ENCODE results near the gene TBC1D23. TPM values are rescaled to one million over a fixed set of nuclear protein-coding genes. Genes with fewer than 3 reads are reported as not detected.
A peak's percentile ranks its signal among the peaks of the same experiment; 100 is the strongest.
"Not testable (repeated sequence)": the region's sequence is repeated elsewhere in the genome, so short reads cannot be mapped to it uniquely, and the experiment has no call there.

The TBC1D23 gene
- total RNA-seq, 1 experiment from 2014 or later = 45.2 TPM

DNA sequence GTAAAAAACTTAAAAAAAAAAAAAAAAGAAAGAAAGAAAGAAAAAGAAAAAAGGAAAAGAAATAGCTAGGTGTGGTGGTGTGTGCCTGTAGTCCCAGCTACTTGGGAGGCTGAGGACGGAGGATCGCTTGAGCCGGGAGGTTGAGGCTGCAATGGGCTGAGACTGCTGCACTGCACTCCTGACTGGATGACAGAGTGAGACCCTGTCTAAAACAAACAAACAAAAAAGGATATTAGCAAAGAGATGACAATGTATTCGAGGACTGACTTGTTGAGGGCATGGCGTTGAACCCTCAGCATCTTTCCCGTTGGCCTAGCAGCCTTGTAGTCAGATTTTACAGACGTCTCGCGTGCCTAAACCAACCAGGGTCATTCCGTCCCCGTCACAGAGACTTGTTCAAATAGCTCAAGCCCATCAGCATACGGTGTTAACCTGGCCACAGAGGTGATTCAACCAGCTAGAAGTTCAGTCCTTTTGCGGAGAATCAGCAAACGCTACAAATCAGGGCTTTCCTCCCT lies 73.2 kb downstream of the TBC1D23 start:
- intact Hi-C loops (cut with micrococcal nuclease; ENCODE audit: unreplicated experiment) = loop anchor here (2.0 kb wide), 2 partner anchors 25 to 67 kb away; partner anchors contain the start of genes LNP1 and TOMM70
- BruUV-seq (replicated peaks) = TSS peak; percentile 92

DNA sequence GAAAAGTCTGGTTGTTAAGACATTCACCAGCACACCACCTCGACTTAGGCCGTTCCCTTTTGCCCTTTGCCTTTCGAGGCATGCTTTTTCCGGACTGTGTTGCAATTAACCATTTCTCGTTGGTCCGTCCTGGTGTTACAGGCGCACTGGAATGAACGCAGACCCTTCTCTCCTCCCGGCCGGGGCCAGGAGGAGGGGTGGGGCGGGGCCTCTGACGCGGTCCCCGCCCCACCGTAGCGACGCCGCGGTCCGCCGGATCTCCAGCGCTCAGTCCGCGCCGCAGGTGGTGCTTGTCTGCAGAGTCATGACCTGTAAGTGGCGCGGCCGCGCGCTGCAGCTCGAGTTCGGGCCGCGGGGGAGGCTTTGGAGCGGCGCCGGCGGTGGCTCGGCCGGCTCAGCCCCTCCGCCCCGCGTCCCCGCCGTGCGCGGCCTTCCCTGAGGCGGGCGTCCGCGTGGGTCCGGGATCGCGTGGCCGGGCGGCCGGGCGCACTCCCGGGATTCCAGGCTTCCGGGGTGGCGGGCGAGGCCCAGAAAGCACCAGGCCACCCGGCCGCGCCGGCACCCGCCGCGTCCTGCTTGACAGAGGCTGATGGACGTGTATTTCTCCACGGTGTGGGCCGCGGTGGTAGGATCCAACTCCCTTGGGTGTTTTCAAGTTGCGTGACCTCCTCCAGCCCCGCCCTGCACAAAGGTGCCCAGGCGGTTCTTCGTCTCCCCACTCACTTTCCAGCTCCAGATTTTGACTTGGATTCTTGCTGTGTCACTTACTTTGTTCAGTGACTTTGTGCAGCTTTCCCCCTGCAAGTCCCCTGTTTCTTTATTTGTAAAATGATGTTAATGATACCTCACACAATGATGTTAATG lies 73.9 kb downstream of the TBC1D23 start, which contains the start of gene NIT2:
Gene NIT2, plus strand, starts transcription at position 270 of the 864 bp plus-strand sequence. Its CDS starts 35 bp downstream, at position 305.
- TF ChIP-seq, protein P1, sequence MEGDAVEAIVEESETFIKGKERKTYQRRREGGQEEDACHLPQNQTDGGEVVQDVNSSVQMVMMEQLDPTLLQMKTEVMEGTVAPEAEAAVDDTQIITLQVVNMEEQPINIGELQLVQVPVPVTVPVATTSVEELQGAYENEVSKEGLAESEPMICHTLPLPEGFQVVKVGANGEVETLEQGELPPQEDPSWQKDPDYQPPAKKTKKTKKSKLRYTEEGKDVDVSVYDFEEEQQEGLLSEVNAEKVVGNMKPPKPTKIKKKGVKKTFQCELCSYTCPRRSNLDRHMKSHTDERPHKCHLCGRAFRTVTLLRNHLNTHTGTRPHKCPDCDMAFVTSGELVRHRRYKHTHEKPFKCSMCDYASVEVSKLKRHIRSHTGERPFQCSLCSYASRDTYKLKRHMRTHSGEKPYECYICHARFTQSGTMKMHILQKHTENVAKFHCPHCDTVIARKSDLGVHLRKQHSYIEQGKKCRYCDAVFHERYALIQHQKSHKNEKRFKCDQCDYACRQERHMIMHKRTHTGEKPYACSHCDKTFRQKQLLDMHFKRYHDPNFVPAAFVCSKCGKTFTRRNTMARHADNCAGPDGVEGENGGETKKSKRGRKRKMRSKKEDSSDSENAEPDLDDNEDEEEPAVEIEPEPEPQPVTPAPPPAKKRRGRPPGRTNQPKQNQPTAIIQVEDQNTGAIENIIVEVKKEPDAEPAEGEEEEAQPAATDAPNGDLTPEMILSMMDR (IDR thresholded peaks at IDR 0.05; ENCODE audit: insufficient read depth in 1 of 2, low read depth in 1 of 2, low read length in 1 of 2, severe bottlenecking in 1 of 2, unreplicated experiment in 1 of 2) = peak in 1 of 2 experiments; percentile 9
- Histone ChIP-seq H3K27me3 (replicated peaks; ENCODE audit: control insufficient read depth, insufficient read depth, low read length) (no peaks in the 10 kb centered on the region), H3K36me3 (ENCODE audit: control insufficient read depth, insufficient read depth, low read length) (peaks cover 3% of the 10 kb centered on the region; the same call in 1 of the 2 replicates), H3K9me3 (no peaks in the 10 kb centered on the region), H3K4me1 (peaks cover 19% of the 10 kb centered on the region), H3K4me3 (ENCODE audit: low read depth, low read length) (peak within 1 kb of the TSS; percentile 90)
- peaks cover 23% of the 10 kb centered on the region for H3K36me3 Mint-ChIP-seq (ENCODE audit: insufficient read depth, unreplicated experiment)
- H3K27me3 Mint-ChIP-seq (ENCODE audit: insufficient read depth, unreplicated experiment) = no peaks in the 10 kb centered on the region
- BruUV-seq (replicated peaks) = no TSS peak
- POLR2A ChIA-PET = interaction anchor here (0.5 to 1.5 kb wide), 4 partner anchors 43 to 80 kb away, joined by 3 to 7 read pairs (median 5); partner anchors contain the start of genes LNP1 and TOMM70
- peak within 1 kb of the TSS; percentile 85 for H3K4me3 Mint-ChIP-seq (ENCODE audit: unreplicated experiment)
- H3K27ac Mint-ChIP-seq (ENCODE audit: unreplicated experiment) = peak within 1 kb of the TSS; percentile 89
- intact Hi-C loops (cut with micrococcal nuclease; ENCODE audit: unreplicated experiment) = loop anchor here (2.0 kb wide), 2 partner anchors 24 to 66 kb away; partner anchors contain the start of genes LNP1 and TOMM70
- CTCF ChIA-PET = interaction anchor here (0.7 kb wide), 1 partner anchor 300 kb away, joined by 3 read pairs; no protein-coding TSS in a partner anchor
- H3K4me1 Mint-ChIP-seq (ENCODE audit: low read depth, unreplicated experiment) = peaks cover 22% of the 10 kb centered on the region
- peak; percentile 89 to 90 for DNase-seq
- H3K9me3 Mint-ChIP-seq (ENCODE audit: unreplicated experiment) = no peaks in the 10 kb centered on the region

More for the DNA sequence above, 73.2 kb downstream of the TBC1D23 start:
- H3K4me1 ChIP-seq = peaks cover 19% of the 10 kb centered on the region
- DNase-seq = no peak
- H3K36me3 ChIP-seq (ENCODE audit: control insufficient read depth, insufficient read depth, low read length) = peaks cover 2% of the 10 kb centered on the region; the same call in 1 of the 2 replicates
- peaks cover 22% of the 10 kb centered on the region for H3K4me1 Mint-ChIP-seq (ENCODE audit: low read depth, unreplicated experiment)
- H3K27me3 ChIP-seq (replicated peaks; ENCODE audit: control insufficient read depth, insufficient read depth, low read length) = no peaks in the 10 kb centered on the region
- TF ChIP-seq, protein P1 (IDR thresholded peaks at IDR 0.05; ENCODE audit: insufficient read depth in 1 of 2, low read depth in 1 of 2, low read length in 1 of 2, severe bottlenecking in 1 of 2, unreplicated experiment in 1 of 2) = no peak
- H3K36me3 Mint-ChIP-seq (ENCODE audit: insufficient read depth, unreplicated experiment) = peaks cover 21% of the 10 kb centered on the region
- H3K27me3 Mint-ChIP-seq (ENCODE audit: insufficient read depth, unreplicated experiment) = no peaks in the 10 kb centered on the region
- peak overlapping the region; percentile 90 for H3K4me3 ChIP-seq (ENCODE audit: low read depth, low read length)
- H3K9me3 Mint-ChIP-seq (ENCODE audit: unreplicated experiment) = no peaks in the 10 kb centered on the region
- ChIA-PET POLR2A (interaction anchor here (0.5 to 1.5 kb wide), 4 partner anchors 42 to 80 kb away, joined by 3 to 7 read pairs (median 5); partner anchors contain the start of genes LNP1 and TOMM70), CTCF (interaction anchor here (0.6 to 0.7 kb wide), 3 partner anchors 265 to 502 kb away, joined by 3 to 5 read pairs (median 3); no protein-coding TSS in a partner anchor)
- peak overlapping the region; percentile 85 for H3K4me3 Mint-ChIP-seq (ENCODE audit: unreplicated experiment)
- H3K9me3 ChIP-seq = no peaks in the 10 kb centered on the region
- H3K27ac Mint-ChIP-seq (ENCODE audit: unreplicated experiment) = peak overlapping the region; percentile 89

DNA sequence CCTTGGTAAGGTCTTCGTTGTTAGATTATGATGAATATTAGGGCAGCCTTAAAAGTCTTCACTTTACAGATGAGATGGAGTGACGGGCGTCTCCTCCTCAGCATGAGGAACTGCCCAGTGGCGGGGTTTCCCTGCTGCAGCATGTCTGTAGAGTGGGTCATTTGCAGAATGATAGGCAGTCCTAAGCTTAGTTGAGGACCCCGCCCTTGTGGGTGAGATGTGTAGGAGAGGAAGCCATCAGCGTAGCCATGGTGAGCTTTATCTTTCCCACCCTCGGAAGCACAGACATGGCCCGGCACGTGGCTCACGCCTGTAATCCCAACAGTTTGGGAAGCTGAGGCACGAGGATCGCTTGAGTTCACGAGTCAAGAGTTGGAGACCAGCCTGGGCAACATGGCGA lies 74.6 kb downstream of the TBC1D23 start:
- CTCF ChIA-PET = no interaction called here

DNA sequence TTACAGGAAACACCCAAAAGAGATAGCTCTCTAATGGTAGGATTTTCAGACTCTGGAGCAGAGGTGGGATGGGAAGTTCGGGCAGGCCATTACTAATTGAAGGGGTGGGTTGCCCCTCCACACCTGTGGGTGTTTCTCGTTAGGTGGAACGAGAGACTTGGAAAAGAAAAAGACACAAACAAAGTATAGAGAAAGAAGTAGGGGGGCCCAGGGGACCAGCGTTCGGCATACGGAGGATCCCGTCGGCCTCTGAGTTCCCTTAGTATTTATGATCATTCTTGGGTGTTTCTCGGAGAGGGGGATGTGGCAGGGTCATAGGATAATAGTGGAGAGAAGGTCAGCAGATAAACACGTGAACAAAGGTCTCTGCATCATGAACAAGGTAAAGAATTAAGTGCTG lies 75.4 kb downstream of the TBC1D23 start:
- POLR2A ChIA-PET; H3K27me3 Mint-ChIP-seq (ENCODE audit: insufficient read depth, unreplicated experiment); DNase-seq; H3K27me3 ChIP-seq (replicated peaks; ENCODE audit: control insufficient read depth, insufficient read depth, low read length); H3K4me3 Mint-ChIP-seq (ENCODE audit: unreplicated experiment); CTCF ChIA-PET; H3K9me3 ChIP-seq; H3K9me3 Mint-ChIP-seq (ENCODE audit: unreplicated experiment); H3K27ac Mint-ChIP-seq (ENCODE audit: unreplicated experiment); H3K4me3 ChIP-seq (ENCODE audit: low read depth, low read length); BruUV-seq (replicated peaks); H3K36me3 ChIP-seq (ENCODE audit: control insufficient read depth, insufficient read depth, low read length); intact Hi-C loops (cut with micrococcal nuclease; ENCODE audit: unreplicated experiment): not testable (repeated sequence)
- peaks cover 19% of the 10 kb centered on the region for H3K4me1 ChIP-seq
- peaks cover 11% of the 10 kb centered on the region for H3K4me1 Mint-ChIP-seq (ENCODE audit: low read depth, unreplicated experiment)
- H3K36me3 Mint-ChIP-seq (ENCODE audit: insufficient read depth, unreplicated experiment) = peaks cover 23% of the 10 kb centered on the region

More for the DNA sequence above, 74.6 kb downstream of the TBC1D23 start:
- H3K9me3 Mint-ChIP-seq (ENCODE audit: unreplicated experiment) = no peaks in the 10 kb centered on the region
- Histone ChIP-seq H3K9me3 (no peaks in the 10 kb centered on the region), H3K4me3 (ENCODE audit: low read depth, low read length) (peak overlapping the region; percentile 90), H3K4me1 (peaks cover 19% of the 10 kb centered on the region), H3K27me3 (replicated peaks; ENCODE audit: control insufficient read depth, insufficient read depth, low read length) (no peaks in the 10 kb centered on the region), H3K36me3 (ENCODE audit: control insufficient read depth, insufficient read depth, low read length) (peaks cover 3% of the 10 kb centered on the region; the same call in 1 of the 2 replicates)
- H3K27ac Mint-ChIP-seq (ENCODE audit: unreplicated experiment) = peak overlapping the region; percentile 89
- H3K36me3 Mint-ChIP-seq (ENCODE audit: insufficient read depth, unreplicated experiment) = peaks cover 26% of the 10 kb centered on the region
- no TSS peak for BruUV-seq (replicated peaks)
- POLR2A ChIA-PET = no interaction called here
- H3K4me1 Mint-ChIP-seq (ENCODE audit: low read depth, unreplicated experiment) = peaks cover 18% of the 10 kb centered on the region
- intact Hi-C loops (cut with micrococcal nuclease; ENCODE audit: unreplicated experiment) = loop anchor here (2.0 kb wide), 2 partner anchors 23 to 65 kb away; partner anchors contain the start of genes LNP1 and TOMM70
- TF ChIP-seq, protein P1 (IDR thresholded peaks at IDR 0.05; ENCODE audit: insufficient read depth in 1 of 2, low read depth in 1 of 2, low read length in 1 of 2, severe bottlenecking in 1 of 2, unreplicated experiment in 1 of 2) = no peak
- peak; percentile 25 to 52 for DNase-seq
- H3K27me3 Mint-ChIP-seq (ENCODE audit: insufficient read depth, unreplicated experiment) = no peaks in the 10 kb centered on the region
- H3K4me3 Mint-ChIP-seq (ENCODE audit: unreplicated experiment) = peak overlapping the region; percentile 85
